Stimulated activated CD8-positive, alpha-beta memory T cell treated with anti-CD3 and anti-CD28 coated beads, Interleukin-15, amount 100 ng/mL, for 24 hours (primary cell): ENCODE data around the gene NFATC3.
A peak's percentile ranks its signal among the peaks of the same experiment; 100 is the strongest.

Experiments
- DNase-seq: peaks from one replicate; pipeline ENCODE4 v3.0.0-alpha.2; 2020; ENCODE audit warnings: low read depth

NFATC3 gene

GRCh38 chr16:68085259-68086071, at the start of gene NFATC3:
NFATC3 (plus strand) TSS chr16:68085370; CDS start chr16:68085682, 312 bp downstream.
- peak; percentile 96 for DNase-seq

GRCh38 chr16:68037841-68038597, 47.2 kb upstream of the NFATC3 start:
- no peak for DNase-seq

GRCh38 chr16:68040506-68041288, 44.5 kb upstream of the NFATC3 start:
- peak; percentile 78 for DNase-seq

- no peak for DNase-seq
Measured at GRCh38 chr16:68041783-68042182, 43.4 kb upstream of the NFATC3 start.

GRCh38 chr16:68046106-68046505, 39.1 kb upstream of the NFATC3 start:
- no peak for DNase-seq

GRCh38 chr16:68047987-68048386, 37.2 kb upstream of the NFATC3 start:
- no peak for DNase-seq

- DNase-seq, result no peak
Measured at GRCh38 chr16:68049449-68049848, 35.7 kb upstream of the NFATC3 start.

GRCh38 chr16:68055395-68055794, 29.8 kb upstream of the NFATC3 start:
- no peak for DNase-seq

- DNase-seq, result no peak
Measured at GRCh38 chr16:68059804-68060203, 25.4 kb upstream of the NFATC3 start.

GRCh38 chr16:68061396-68061795, 23.8 kb upstream of the NFATC3 start:
- DNase-seq, result no peak

- DNase-seq, result no peak
Measured at GRCh38 chr16:68062910-68063393, 22.2 kb upstream of the NFATC3 start.

GRCh38 chr16:68064791-68065365, 20.3 kb upstream of the NFATC3 start:
- peak; percentile 31 for DNase-seq

- DNase-seq, result no peak
Measured at GRCh38 chr16:68065716-68066305, 19.4 kb upstream of the NFATC3 start.

GRCh38 chr16:68066763-68067162, 18.4 kb upstream of the NFATC3 start:
- no peak for DNase-seq

- DNase-seq, result no peak
Measured at GRCh38 chr16:68068926-68069325, 16.2 kb upstream of the NFATC3 start.

GRCh38 chr16:68069511-68070248, 15.5 kb upstream of the NFATC3 start:
- no peak for DNase-seq

- DNase-seq, result no peak
Measured at GRCh38 chr16:68070249-68070730, 14.9 kb upstream of the NFATC3 start.

- DNase-seq, result no peak
Measured at GRCh38 chr16:68070806-68071517, 14.2 kb upstream of the NFATC3 start.

- DNase-seq, result no peak
Measured at GRCh38 chr16:68071518-68071901, 13.7 kb upstream of the NFATC3 start.
